C4-2B (cell line): Measurements from ENCODE around the gene MYO1E.

Experiments used
- CTCF ChIP-seq: fragments of 450-650 bp; conservative IDR thresholded peaks from 2 replicates; pipeline ENCODE4 v1.5.1; 2017; ENCODE audit warnings: mild to moderate bottlenecking
- ZFX ChIP-seq: fragments of 450-650 bp; IDR thresholded peaks from 2 replicates; pipeline ENCODE4 v1.6.1; 2017

DNA sequence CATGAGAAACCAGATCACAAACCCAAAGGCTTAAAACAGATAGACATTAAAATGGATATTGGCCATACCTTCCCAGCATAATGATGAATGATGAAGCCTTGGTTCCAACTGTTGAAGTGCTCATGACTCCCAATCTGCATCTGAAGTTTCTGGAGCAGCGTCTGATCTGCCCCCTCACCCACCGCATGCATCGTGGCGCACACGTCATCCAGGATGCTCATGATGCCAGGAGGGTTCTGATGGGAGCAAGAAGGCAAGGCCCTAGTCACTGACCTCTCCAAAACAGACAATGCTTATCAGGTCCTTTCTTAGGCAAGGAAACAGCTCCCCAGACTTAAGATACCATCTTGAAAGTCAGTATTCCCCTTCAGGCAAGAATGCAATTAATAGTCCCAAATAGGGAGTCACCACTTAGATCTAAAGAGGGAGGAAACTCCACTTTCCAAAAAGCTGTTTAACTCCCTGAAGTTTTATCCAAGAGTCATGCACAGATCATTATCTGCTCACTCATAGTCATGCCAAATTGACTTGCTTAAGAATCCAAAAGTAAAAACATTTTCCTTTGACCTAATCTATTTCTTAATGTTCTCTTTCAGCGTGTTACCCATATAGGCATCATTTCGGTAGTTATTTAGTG is 163.9 kb downstream of the MYO1E start:
- TF ChIP-seq CTCF (no peak), ZFX (no peak)
